ENCODE results near the gene RAET1L.
"Not testable (repeated sequence)": the region's sequence is repeated elsewhere in the genome, so short reads cannot be mapped to it uniquely, and the experiment has no call there.

The RAET1L gene

DNA sequence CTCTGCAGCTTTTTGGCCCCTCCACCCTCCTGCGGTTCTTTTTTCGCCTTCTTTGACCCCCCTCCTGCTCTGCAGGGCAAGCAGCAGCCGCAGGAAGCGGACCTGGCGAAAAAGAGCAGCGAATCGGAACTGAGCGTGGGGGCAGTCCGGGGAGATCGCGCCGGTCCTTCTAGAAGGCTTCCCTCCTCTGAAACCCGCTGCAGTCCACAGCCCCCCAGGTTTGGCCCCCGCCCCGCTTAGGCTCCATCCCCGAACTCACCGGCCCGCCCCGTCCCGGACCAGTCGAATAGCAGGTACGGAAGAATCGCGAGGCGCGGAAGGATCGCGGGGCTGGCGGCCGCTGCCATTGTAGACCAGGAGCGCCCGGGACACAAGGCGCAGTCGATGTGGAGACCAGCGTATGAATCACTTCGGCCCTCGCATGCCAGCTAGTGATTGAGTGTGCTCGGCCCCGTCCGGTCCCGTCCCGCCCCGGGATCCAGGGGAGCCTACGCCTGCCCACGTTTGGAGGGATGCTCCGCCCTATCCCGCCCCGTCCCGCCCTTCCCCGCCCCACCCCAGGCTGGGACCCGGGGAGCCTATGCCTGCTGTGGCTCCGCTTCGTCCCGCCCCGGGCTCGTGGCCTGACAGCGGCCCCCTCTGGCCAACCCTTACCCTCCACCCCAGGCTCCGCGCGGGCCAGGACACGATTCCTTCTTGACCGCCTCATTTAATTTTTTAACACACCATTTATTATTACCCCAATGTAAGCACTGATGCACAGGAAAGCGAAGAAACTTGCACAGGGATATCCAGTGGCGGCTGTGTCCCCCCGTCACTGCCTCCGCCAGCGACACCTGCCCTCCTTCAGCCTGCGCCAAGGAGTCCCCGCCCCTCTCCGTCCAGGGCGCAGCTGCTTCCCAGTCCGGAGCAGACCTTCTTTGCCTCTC is 43.7 kb upstream of the RAET1L start, which contains the start of gene ULBP3:
Gene ULBP3, minus strand, starts transcription at position 402 of the 929 bp plus-strand sequence. Its CDS starts 55 bp downstream, at position 347.
- H3K27ac ChIP-seq = peak within 1 kb of the TSS; percentile 83
- ChIA-PET POLR2A (ENCODE audit: low non-redundant PET) (interaction anchor here (0.6 kb wide), 2 partner anchors 69 to 568 kb away, joined by 3 read pairs; no protein-coding TSS in a partner anchor), CTCF (interaction anchor here (0.5 to 1.0 kb wide), 5 partner anchors 9 to 1048 kb away, joined by 3 to 5 read pairs (median 3); no protein-coding TSS in a partner anchor)
- peak; percentile 99 for DNase-seq (ENCODE audit: low spot score)
- TF ChIP-seq, protein P1, sequence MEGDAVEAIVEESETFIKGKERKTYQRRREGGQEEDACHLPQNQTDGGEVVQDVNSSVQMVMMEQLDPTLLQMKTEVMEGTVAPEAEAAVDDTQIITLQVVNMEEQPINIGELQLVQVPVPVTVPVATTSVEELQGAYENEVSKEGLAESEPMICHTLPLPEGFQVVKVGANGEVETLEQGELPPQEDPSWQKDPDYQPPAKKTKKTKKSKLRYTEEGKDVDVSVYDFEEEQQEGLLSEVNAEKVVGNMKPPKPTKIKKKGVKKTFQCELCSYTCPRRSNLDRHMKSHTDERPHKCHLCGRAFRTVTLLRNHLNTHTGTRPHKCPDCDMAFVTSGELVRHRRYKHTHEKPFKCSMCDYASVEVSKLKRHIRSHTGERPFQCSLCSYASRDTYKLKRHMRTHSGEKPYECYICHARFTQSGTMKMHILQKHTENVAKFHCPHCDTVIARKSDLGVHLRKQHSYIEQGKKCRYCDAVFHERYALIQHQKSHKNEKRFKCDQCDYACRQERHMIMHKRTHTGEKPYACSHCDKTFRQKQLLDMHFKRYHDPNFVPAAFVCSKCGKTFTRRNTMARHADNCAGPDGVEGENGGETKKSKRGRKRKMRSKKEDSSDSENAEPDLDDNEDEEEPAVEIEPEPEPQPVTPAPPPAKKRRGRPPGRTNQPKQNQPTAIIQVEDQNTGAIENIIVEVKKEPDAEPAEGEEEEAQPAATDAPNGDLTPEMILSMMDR (conservative IDR thresholded peaks at IDR 0.05; ENCODE audit: low read depth) = peak; percentile 82

DNA sequence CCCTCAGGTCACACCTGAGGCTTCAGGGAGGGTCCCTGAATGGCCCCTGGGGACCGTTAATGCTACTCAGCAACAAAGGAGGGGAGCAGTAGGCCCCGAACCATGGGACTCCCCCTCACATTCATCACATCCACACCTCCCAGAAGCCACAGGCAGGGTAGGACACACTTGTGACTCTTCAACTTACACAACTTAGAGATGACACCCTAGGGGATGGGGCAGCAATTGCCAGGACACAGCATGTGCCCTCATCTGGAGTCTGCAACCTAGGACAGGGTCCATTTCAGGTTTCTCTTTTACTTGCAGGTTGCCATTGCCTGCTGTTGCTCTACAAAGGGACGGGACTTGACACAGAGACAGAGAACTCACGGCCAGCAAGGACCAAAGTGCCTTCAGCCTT is 42.8 kb upstream of the RAET1L start:
- peak overlapping the region; percentile 83 for H3K27ac ChIP-seq
- TF ChIP-seq, protein P1 (conservative IDR thresholded peaks at IDR 0.05; ENCODE audit: low read depth) = no peak
- ChIA-PET CTCF (no interaction called here), POLR2A (ENCODE audit: low non-redundant PET) (no interaction called here)
- no peak for DNase-seq (ENCODE audit: low spot score)

DNA sequence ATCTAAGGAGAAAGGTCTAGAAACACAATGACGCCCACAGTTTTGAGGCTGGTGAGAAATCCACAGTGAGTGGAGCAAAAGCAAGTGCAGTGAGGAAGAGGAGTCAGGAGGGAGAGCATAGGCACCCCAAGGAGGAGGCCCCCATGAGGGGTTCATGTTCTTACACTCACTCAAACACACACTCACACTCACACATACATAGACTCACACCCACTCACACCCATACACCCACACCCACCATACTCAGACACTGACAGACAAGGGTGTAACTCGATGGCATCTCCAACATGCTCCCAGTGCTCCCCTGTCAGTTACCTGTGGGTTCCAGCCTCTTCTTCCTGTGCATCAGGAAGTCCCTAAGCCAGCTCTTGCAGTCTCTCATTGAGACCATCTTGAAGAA is 39.8 kb upstream of the RAET1L start:
- DNase-seq (ENCODE audit: low spot score) = no peak
- H3K27ac ChIP-seq = no peak overlapping the region
- TF ChIP-seq, protein P1 (conservative IDR thresholded peaks at IDR 0.05; ENCODE audit: low read depth) = no peak
- CTCF ChIA-PET = no interaction called here
- POLR2A ChIA-PET (ENCODE audit: low non-redundant PET) = no interaction called here

DNA sequence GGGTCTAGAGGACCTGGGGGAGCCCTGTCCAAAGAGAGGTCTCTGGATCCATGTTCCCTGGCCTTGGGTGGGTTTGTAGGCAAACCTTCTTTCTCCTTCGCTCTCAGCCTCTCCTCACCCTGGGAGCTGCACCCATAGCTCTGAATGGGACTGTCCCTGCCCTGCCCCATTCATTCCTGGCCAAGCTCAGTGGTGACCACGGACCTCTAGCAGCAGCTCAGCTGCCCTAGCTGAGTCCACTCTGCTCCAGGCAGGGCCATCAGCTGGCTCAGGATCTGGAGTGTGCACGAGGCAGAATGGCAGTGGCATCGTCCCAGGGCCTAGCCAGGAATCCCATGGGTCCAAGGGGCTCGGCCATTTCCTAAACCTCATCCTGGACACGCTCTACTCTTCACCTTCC is 38.3 kb upstream of the RAET1L start:
- ChIA-PET CTCF (no interaction called here), POLR2A (ENCODE audit: low non-redundant PET) (no interaction called here)
- no peak overlapping the region for H3K27ac ChIP-seq
- TF ChIP-seq, protein P1 (conservative IDR thresholded peaks at IDR 0.05; ENCODE audit: low read depth) = no peak
- no peak for DNase-seq (ENCODE audit: low spot score)

DNA sequence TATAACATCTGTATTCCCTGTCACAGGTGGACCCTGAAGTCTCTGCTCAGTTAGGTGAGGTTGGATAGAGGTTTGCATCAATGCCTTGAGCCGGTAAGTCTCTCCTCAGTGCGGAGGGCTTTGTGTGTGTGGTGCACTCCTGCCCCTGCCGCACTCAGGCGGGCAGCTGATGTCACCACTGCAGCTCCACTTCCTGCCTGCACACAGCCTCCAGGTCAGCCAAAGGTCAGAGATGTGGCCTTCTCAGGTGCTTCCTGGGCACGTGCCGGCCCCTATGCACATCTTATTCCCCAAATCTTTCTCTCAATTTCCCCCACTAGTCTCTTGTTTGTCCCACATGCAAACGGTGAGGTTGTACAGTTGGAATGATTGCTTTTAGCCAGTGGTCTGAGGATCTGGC is 34.6 kb upstream of the RAET1L start:
- CTCF ChIA-PET; POLR2A ChIA-PET (ENCODE audit: low non-redundant PET); H3K27ac ChIP-seq; DNase-seq (ENCODE audit: low spot score): not testable (repeated sequence)

DNA sequence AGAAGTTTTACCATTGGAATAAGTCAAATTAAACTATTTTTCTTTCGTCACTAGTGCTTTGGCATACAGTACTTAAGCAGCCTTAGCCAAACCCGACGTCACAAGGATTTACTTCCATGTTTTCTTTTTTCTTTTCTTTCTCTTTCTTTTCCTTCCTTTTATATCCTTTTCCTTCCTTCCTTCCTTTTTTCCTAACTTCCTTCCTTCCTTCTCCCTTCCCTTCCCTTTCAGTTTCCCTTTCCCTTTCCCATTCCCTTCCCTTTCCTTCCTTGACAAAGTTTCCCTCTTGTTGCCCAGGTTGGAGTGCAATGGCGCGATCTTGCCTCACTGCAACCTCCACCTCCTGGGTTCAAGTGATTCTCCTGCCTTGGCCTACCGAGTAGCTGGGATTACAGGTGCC is 33.7 kb upstream of the RAET1L start:
- ChIA-PET CTCF (no interaction called here), POLR2A (ENCODE audit: low non-redundant PET) (no interaction called here)
- H3K27ac ChIP-seq = no peak overlapping the region
- TF ChIP-seq, protein P1 (conservative IDR thresholded peaks at IDR 0.05; ENCODE audit: low read depth) = no peak
- DNase-seq (ENCODE audit: low spot score) = no peak

DNA sequence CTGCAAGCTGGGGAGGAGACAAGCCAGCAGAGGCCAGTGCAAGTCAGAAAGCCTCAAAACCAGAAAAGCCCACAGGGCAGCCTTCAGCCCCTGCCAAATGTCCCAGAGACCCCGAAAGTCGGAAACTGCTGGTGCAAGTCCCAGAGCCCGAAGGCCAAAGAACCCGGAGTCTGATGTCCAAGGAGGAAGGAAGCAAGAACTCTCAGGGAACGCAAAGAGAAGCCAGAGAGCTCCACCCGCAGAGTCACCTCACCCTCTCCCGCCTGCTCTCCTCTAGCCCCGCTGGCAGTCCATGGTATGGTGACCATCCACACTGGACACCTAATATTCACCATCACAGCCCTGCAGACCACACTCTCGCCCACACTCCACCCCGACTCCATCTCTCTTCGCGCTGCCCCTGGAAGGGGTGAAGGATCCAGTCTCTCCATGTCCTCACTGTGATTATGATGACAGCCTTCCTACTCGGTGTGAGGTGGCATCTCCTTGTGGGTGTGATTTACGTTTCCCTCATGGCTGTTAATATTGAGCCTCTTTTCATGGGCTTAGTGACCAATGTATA is 33.0 kb upstream of the RAET1L start:
- TF ChIP-seq, protein P1 (conservative IDR thresholded peaks at IDR 0.05; ENCODE audit: low read depth) = no peak
- CTCF ChIA-PET = no interaction called here
- POLR2A ChIA-PET (ENCODE audit: low non-redundant PET) = no interaction called here
- DNase-seq (ENCODE audit: low spot score) = no peak
- no peak overlapping the region for H3K27ac ChIP-seq
